Endothelial cell of umbilical vein (primary cell): ENCODE results near the gene RALA. TPM values are rescaled to one million over a fixed set of nuclear protein-coding genes. Genes with fewer than 3 reads are reported as not detected.
A peak's percentile ranks its signal among the peaks of the same experiment; 100 is the strongest.

Source experiments
- BruUV-seq: library from RNA; stranded (reverse); fragments of 400-500 nt; replicated peaks from 2 replicates; lab custom pipeline; 2021; lab: Mats Ljungman, UMichigan
- CTCF ChIA-PET: fragments of 300-600, 350-600 bp; sonication (Branson Sonifier 250); formaldehyde crosslinking; loops from one replicate; lab custom pipeline; 2021; ENCODE audit warnings: antibody characterized with exemption, inconsistent platforms; lab: Charles Lee
- POLR2A ChIA-PET: fragments of 300-600, 350-600 bp; sonication (Branson Sonifier 250); formaldehyde crosslinking; loops from one replicate; lab custom pipeline; 2021; ENCODE audit warnings: antibody characterized with exemption, inconsistent platforms; lab: Charles Lee
- DNase-seq: peaks from one replicate; pipeline ENCODE4 v3.0.0-alpha.2; 2011; ENCODE audit warnings: low read depth, low spot score
- FAIRE-seq: peaks from 2 replicates; lab custom pipeline; 2011; peaks lifted over from hg19 to GRCh38; lab: Jason Lieb, UNC
- H2AFZ ChIP-seq: 2 replicates; pipeline ENCODE4 v1.6.0; 2012; ENCODE audit warnings: low read depth, low read length, control low read depth, inconsistent platforms
- H3K27ac ChIP-seq: 2 replicates; pipeline ENCODE4 v1.5.1; 2011; ENCODE audit warnings: low read depth, mild to moderate bottlenecking, control low read depth, low read length, moderate library complexity; ENCODE audit not compliant: insufficient read depth
- H3K27me3 ChIP-seq, 2 experiments: 2 replicates each; pipeline versions ENCODE4 v1.6.0 to v1.6.1; 2011; ENCODE audit warnings: low read length in 2 of 2, mixed read lengths in 1 of 2; ENCODE audit not compliant: control insufficient read depth in 2 of 2, insufficient read depth in 2 of 2
- H3K36me3 ChIP-seq, 2 experiments: 2 replicates in 1 of 2; 3 replicates in 1 of 2; pipeline ENCODE4 v1.5.1; 2011; ENCODE audit warnings: low read length in 2 of 2, mild to moderate bottlenecking in 1 of 2, moderate library complexity in 1 of 2; ENCODE audit not compliant: control insufficient read depth in 2 of 2, insufficient read depth in 2 of 2; ENCODE audit errors: extremely low read depth in 1 of 2
- H3K4me1 ChIP-seq: 3 replicates; pipeline ENCODE4 v1.5.1; 2011; ENCODE audit warnings: mild to moderate bottlenecking, low read length; ENCODE audit not compliant: control insufficient read depth, insufficient read depth; ENCODE audit errors: extremely low read depth
- H3K4me2 ChIP-seq: 2 replicates; pipeline ENCODE4 v1.6.1; 2011; ENCODE audit warnings: low read length, control low read depth, mixed read lengths; ENCODE audit not compliant: insufficient read depth
- H3K4me3 ChIP-seq, 3 experiments: fragments of 200-600 bp in 1 of 3; sonication (generic), shearing (Covaris generic) in 1 of 3; replicated peaks in 1 of 3; 2 replicates each; pipeline ENCODE4 v1.5.1; 2011 to 2016; ENCODE audit warnings: control low read depth in 3 of 3, low read length in 3 of 3, mild to moderate bottlenecking in 2 of 3, inconsistent platforms in 1 of 3, low read depth in 1 of 3, moderate library complexity in 1 of 3; ENCODE audit not compliant: insufficient read depth in 1 of 3
- H3K79me2 ChIP-seq: 2 replicates; pipeline ENCODE4 v1.6.0; 2012; ENCODE audit warnings: low read length, inconsistent platforms; ENCODE audit not compliant: control insufficient read depth, insufficient read depth
- H3K9ac ChIP-seq: replicated peaks from 2 replicates; pipeline ENCODE3; 2011; ENCODE audit warnings: low read length, control low read depth; ENCODE audit not compliant: insufficient read depth; ENCODE audit errors: extremely low read depth
- H3K9me1 ChIP-seq: replicated peaks from 3 replicates; pipeline ENCODE4 v1.6.0; 2011; ENCODE audit warnings: mild to moderate bottlenecking, low read length; ENCODE audit not compliant: control insufficient read depth, insufficient read depth; ENCODE audit errors: extremely low read depth
- H3K9me3 ChIP-seq: replicated peaks from 2 replicates; pipeline ENCODE4 v1.5.1; 2012; ENCODE audit warnings: low read length, inconsistent platforms; ENCODE audit not compliant: control insufficient read depth, insufficient read depth
- H4K20me1 ChIP-seq: replicated peaks from 2 replicates; pipeline ENCODE3; 2011; ENCODE audit warnings: mild to moderate bottlenecking, low read length; ENCODE audit not compliant: control insufficient read depth, insufficient read depth; ENCODE audit errors: extremely low read depth
- CTCF ChIP-seq, 2 donors: IDR thresholded peaks; 1 replicate in 1 of 2; 2 replicates in 1 of 2; pipeline ENCODE4 v1.5.1; 2011; ENCODE audit warnings: low read length in 2 of 2, mild to moderate bottlenecking in 2 of 2, moderate library complexity in 2 of 2, control low read depth in 1 of 2, inconsistent platforms in 1 of 2, low read depth in 1 of 2; ENCODE audit not compliant: insufficient read depth in 1 of 2; ENCODE audit errors: extremely low read depth in 1 of 2
- EZH2 ChIP-seq: IDR thresholded peaks from 2 replicates; pipeline ENCODE4 v1.6.1; 2012; ENCODE audit warnings: borderline replicate concordance, low read depth, mild to moderate bottlenecking, moderate library complexity, low read length, inconsistent platforms; ENCODE audit not compliant: severe bottlenecking
- FOS ChIP-seq: IDR thresholded peaks from 2 replicates; pipeline ENCODE4 v1.6.1; 2011; ENCODE audit warnings: mild to moderate bottlenecking, low read length, moderate library complexity, borderline replicate concordance; ENCODE audit not compliant: insufficient read depth
- JUN ChIP-seq: IDR thresholded peaks from 2 replicates; pipeline ENCODE4 v1.6.1; 2011; ENCODE audit warnings: borderline replicate concordance, low read depth; ENCODE audit not compliant: insufficient read length, insufficient read depth
- MYC ChIP-seq: IDR thresholded peaks from one replicate; pipeline ENCODE4 v1.6.1; 2011; ENCODE audit warnings: mild to moderate bottlenecking, low read depth, low read length
- POLR2A ChIP-seq: IDR thresholded peaks from 2 replicates; pipeline ENCODE4 v1.6.1; 2012; ENCODE audit warnings: low read depth, mild to moderate bottlenecking, control low read depth, low read length
- POLR2AphosphoS5 ChIP-seq: IDR thresholded peaks from 2 replicates; pipeline ENCODE4 v1.6.1; 2012; ENCODE audit warnings: low read depth, mild to moderate bottlenecking, control low read depth, low read length, moderate library complexity; ENCODE audit not compliant: insufficient read depth
- dilution Hi-C: fragments of 300-500 bp; cut with MboI; formaldehyde crosslinking; loops from one replicate; pipeline ENCODE4 v1.15.0; 2019; ENCODE audit warnings: low sequenced_read_pairs; ENCODE audit not compliant: extremely low pct_ligation_motif_present
- intact Hi-C: fragments of 100-400 bp; cut with micrococcal nuclease; formaldehyde crosslinking; loops from one replicate; pipeline ENCODE4 v1.10.0; 2022
- polyA plus RNA-seq, 4 experiments: library from polyadenylated mRNA; depleted of rRNA in 3 of 4; stranded (reverse) in 3 of 4; unstranded in 1 of 4; fragments of >200 nt; gene quantifications; 2 replicates each; pipeline versions ENCODE4 v1.2.1 to v1.2.3, GENCODE V29; 2011 to 2012; ENCODE audit warnings: missing spikeins in 1 of 4
- total RNA-seq: library from RNA; stranded (reverse); gene quantifications from 2 replicates; pipeline ENCODE4 v1.2.3, GENCODE V29; 2021
- TF ChIP-seq, protein P1 (sequence below): IDR thresholded peaks from 2 replicates; pipeline ENCODE4 v1.6.1; 2011; ENCODE audit not compliant: insufficient read depth, insufficient read length

Gene RALA
- total and polyA plus RNA-seq, 2 donors (not counting 3 experiments of a cell fraction or from before 2014, with no cell fraction given) = 91.1 to 191 TPM

DNA sequence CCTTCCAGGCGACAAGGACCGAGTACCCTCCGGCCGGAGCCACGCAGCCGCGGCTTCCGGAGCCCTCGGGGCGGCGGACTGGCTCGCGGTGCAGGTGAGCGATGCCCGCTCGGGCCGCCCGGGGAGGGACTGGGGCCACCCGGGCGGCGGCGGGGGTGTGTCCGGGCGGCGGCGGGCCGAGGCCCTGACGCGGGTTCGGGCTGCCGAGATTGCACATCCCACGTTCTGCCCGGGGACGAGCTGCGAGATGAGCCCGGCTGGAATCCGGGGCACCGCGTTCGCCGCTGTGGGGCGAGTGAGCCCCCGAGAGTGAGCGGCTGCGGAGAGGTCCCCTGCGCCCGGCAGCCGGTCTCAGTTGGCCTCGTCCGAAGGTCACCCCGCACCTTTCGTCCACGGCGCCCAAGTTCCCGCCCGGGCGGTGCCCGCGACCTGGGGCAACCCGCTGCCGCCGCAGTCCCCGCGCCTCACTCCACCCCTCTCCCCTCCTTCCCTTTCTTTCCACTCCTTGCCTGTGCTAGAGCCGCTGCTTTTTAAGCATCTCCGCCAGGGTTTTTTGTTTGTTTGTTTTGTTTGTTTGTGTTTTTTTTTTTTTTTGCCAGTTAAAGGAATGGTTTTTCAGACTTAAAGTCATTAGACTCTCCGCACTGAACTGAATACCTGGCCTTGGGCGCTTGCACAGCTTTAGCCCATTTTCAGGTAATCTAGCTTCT lies 515 bp downstream of the RALA start:
- dilution Hi-C loops = no loop called here
- peaks cover 39% of the 10 kb centered on the region for H3K4me1 ChIP-seq
- ChIA-PET CTCF (interaction anchor here (1.1 to 10.3 kb wide), 7 partner anchors 10 to 122 kb away, joined by 4 to 138 read pairs (median 10); no protein-coding TSS in a partner anchor), POLR2A (interaction anchor here (0.7 to 3.0 kb wide), 7 partner anchors 10 to 43 kb away, joined by 3 to 15 read pairs (median 7); no protein-coding TSS in a partner anchor)
- DNase-seq (peak; percentile 30), FAIRE-seq (no peak)
- H3K9ac ChIP-seq = peak overlapping the region; percentile 100
- intact Hi-C loops = loop anchor here (1.0 to 2.0 kb wide), 8 partner anchors 11 to 122 kb away; no protein-coding TSS in a partner anchor
- no peak overlapping the region for H2AFZ ChIP-seq
- no peaks in the 10 kb centered on the region for H3K9me3 ChIP-seq
- H3K4me2 ChIP-seq = peak overlapping the region; percentile 99
- BruUV-seq = no TSS peak
- TF ChIP-seq FOS (no peak), MYC (no peak), EZH2 (no peak), POLR2AphosphoS5 (no peak), POLR2A (no peak), CTCF (IDR thresholded peaks at IDR 0.05; ENCODE audit: extremely low read depth in 1 of 2, insufficient read depth in 1 of 2, low read depth in 1 of 2, low read length in 2 of 2) (no peak), JUN (no peak)
- TF ChIP-seq, protein P1, sequence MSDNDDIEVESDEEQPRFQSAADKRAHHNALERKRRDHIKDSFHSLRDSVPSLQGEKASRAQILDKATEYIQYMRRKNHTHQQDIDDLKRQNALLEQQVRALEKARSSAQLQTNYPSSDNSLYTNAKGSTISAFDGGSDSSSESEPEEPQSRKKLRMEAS = no peak
- H3K27me3 ChIP-seq = no peaks in the 10 kb centered on the region
- peaks cover 0 to 3% of the 10 kb centered on the region in 2 experiments for H3K36me3 ChIP-seq
- H4K20me1 ChIP-seq = no peaks in the 10 kb centered on the region
- peak overlapping the region; percentile 87 for H3K27ac ChIP-seq
- H3K4me3 ChIP-seq = peak overlapping the region; percentile 80 to 98 (median 90)
- peaks cover 54% of the 10 kb centered on the region for H3K79me2 ChIP-seq
- no peaks in the 10 kb centered on the region for H3K9me1 ChIP-seq
